Activated naive CD8-positive, alpha-beta T cell (primary cell): ENCODE data around the gene OR4C11.

Source experiments
- H3K27ac Mint-ChIP-seq: one replicate; pipeline ENCODE4 v1.8.0; 2021; ENCODE audit warnings: mixed read lengths
- H3K27me3 Mint-ChIP-seq: one replicate; pipeline ENCODE4 v1.8.0; 2021; ENCODE audit warnings: mixed read lengths
- H3K36me3 Mint-ChIP-seq: one replicate; pipeline ENCODE4 v1.8.0; 2021; ENCODE audit warnings: mixed read lengths
- H3K4me1 Mint-ChIP-seq: one replicate; pipeline ENCODE4 v1.8.0; 2021; ENCODE audit warnings: low read depth, mixed read lengths
- H3K4me3 Mint-ChIP-seq: one replicate; pipeline ENCODE4 v1.8.0; 2021; ENCODE audit warnings: mild to moderate bottlenecking, mixed read lengths
- H3K9me3 Mint-ChIP-seq: one replicate; pipeline ENCODE4 v1.8.0; 2021; ENCODE audit warnings: low read depth, mixed read lengths

OR4C11 gene

GRCh38 chr11:55607545-55607944 lies at the start of gene OR4C11:
Gene OR4C11 (minus strand): TSS chr11:55607645. CDS start chr11:55604373, 3,272 bp downstream.
- Mint-ChIP-seq H3K27ac (no peak within 1 kb of the TSS), H3K4me1 (no peaks in the 10 kb centered on the region)

GRCh38 chr11:55655096-55655495 lies 47.7 kb upstream of the OR4C11 start:
- no peak overlapping the region for H3K4me3 Mint-ChIP-seq
- no peaks in the 10 kb centered on the region for H3K4me1 Mint-ChIP-seq
- no peaks in the 10 kb centered on the region for H3K27me3 Mint-ChIP-seq
- H3K9me3 Mint-ChIP-seq: peaks cover 27% of the 10 kb centered on the region
- no peaks in the 10 kb centered on the region for H3K36me3 Mint-ChIP-seq
- H3K27ac Mint-ChIP-seq: no peak overlapping the region

More at GRCh38 chr11:55607545-55607944, at the start of gene OR4C11:
- H3K36me3 Mint-ChIP-seq: no peaks in the 10 kb centered on the region
- no peak within 1 kb of the TSS for H3K4me3 Mint-ChIP-seq
- peaks cover 12% of the 10 kb centered on the region for H3K9me3 Mint-ChIP-seq
- no peaks in the 10 kb centered on the region for H3K27me3 Mint-ChIP-seq

GRCh38 chr11:55652560-55652959 lies 45.1 kb upstream of the OR4C11 start:
- Mint-ChIP-seq H3K27me3 (no peaks in the 10 kb centered on the region), H3K36me3 (no peaks in the 10 kb centered on the region), H3K27ac (no peak overlapping the region), H3K4me1 (no peaks in the 10 kb centered on the region), H3K9me3 (peaks cover 18% of the 10 kb centered on the region), H3K4me3 (no peak overlapping the region)

- Mint-ChIP-seq H3K36me3 (no peaks in the 10 kb centered on the region), H3K4me1 (no peaks in the 10 kb centered on the region), H3K9me3 (peaks cover 19% of the 10 kb centered on the region), H3K4me3 (no peak within 1 kb of the TSS), H3K27ac (no peak within 1 kb of the TSS), H3K27me3 (no peaks in the 10 kb centered on the region)
These were observed 40.6 kb upstream of the OR4C11 start, which contains the start of gene OR4S2 for GRCh38 chr11:55648027-55648426. Gene OR4S2 (plus strand): TSS chr11:55648327. CDS start chr11:55650904, 2,577 bp downstream.

- Mint-ChIP-seq H3K36me3 (no peaks in the 10 kb centered on the region), H3K4me1 (no peaks in the 10 kb centered on the region), H3K4me3 (no peak within 1 kb of the TSS), H3K9me3 (peaks cover 7% of the 10 kb centered on the region), H3K27me3 (no peaks in the 10 kb centered on the region), H3K27ac (no peak within 1 kb of the TSS)
These were observed 27.4 kb upstream of the OR4C11 start, which contains the start of gene OR4P4 for GRCh38 chr11:55634813-55635212. Gene OR4P4 (plus strand): TSS chr11:55635113.

- Mint-ChIP-seq H3K9me3 (peaks cover 17% of the 10 kb centered on the region), H3K27me3 (no peaks in the 10 kb centered on the region)
These were observed 17.1 kb upstream of the OR4C11 start for GRCh38 chr11:55624531-55624930.

GRCh38 chr11:55572548-55572947 lies 34.9 kb downstream of the OR4C11 start:
- Mint-ChIP-seq H3K27ac (no peak overlapping the region), H3K9me3 (peaks cover 13% of the 10 kb centered on the region), H3K4me3 (no peak overlapping the region), H3K27me3 (no peaks in the 10 kb centered on the region), H3K36me3 (peaks cover 2% of the 10 kb centered on the region), H3K4me1 (no peaks in the 10 kb centered on the region)

More at GRCh38 chr11:55624531-55624930, 17.1 kb upstream of the OR4C11 start:
- no peaks in the 10 kb centered on the region for H3K36me3 Mint-ChIP-seq
- H3K27ac Mint-ChIP-seq: no peak overlapping the region
- H3K4me1 Mint-ChIP-seq: no peaks in the 10 kb centered on the region
- H3K4me3 Mint-ChIP-seq: no peak overlapping the region

GRCh38 chr11:55571828-55572227 lies 35.6 kb downstream of the OR4C11 start, which contains the start of gene OR4C16:
Gene OR4C16 (plus strand): TSS chr11:55572128. CDS start chr11:55572128, 0 bp downstream.
- no peak within 1 kb of the TSS for H3K27ac Mint-ChIP-seq
- H3K4me3 Mint-ChIP-seq: no peak within 1 kb of the TSS
- H3K27me3 Mint-ChIP-seq: no peaks in the 10 kb centered on the region
- peaks cover 2% of the 10 kb centered on the region for H3K36me3 Mint-ChIP-seq
- H3K4me1 Mint-ChIP-seq: no peaks in the 10 kb centered on the region
- peaks cover 13% of the 10 kb centered on the region for H3K9me3 Mint-ChIP-seq

- no peaks in the 10 kb centered on the region for H3K27me3 Mint-ChIP-seq
- H3K4me3 Mint-ChIP-seq: no peak within 1 kb of the TSS
- H3K9me3 Mint-ChIP-seq: peaks cover 26% of the 10 kb centered on the region
- no peaks in the 10 kb centered on the region for H3K4me1 Mint-ChIP-seq
- no peaks in the 10 kb centered on the region for H3K36me3 Mint-ChIP-seq
- no peak within 1 kb of the TSS for H3K27ac Mint-ChIP-seq
These were observed 53.3 kb downstream of the OR4C11 start, which contains the start of gene OR4C15 for GRCh38 chr11:55554169-55554568. Gene OR4C15 (plus strand): TSS chr11:55554469. CDS start chr11:55554469, 0 bp downstream.
